ENCODE results near the gene SNAP91. TPM values are rescaled to one million over a fixed set of nuclear protein-coding genes. Genes with fewer than 3 reads are reported as not detected.
A peak's percentile ranks its signal among the peaks of the same experiment; 100 is the strongest.

Gene SNAP91
- total and polyA plus RNA-seq, 10 donors: 0.17 to 2.9 (median 1.5) TPM

DNA sequence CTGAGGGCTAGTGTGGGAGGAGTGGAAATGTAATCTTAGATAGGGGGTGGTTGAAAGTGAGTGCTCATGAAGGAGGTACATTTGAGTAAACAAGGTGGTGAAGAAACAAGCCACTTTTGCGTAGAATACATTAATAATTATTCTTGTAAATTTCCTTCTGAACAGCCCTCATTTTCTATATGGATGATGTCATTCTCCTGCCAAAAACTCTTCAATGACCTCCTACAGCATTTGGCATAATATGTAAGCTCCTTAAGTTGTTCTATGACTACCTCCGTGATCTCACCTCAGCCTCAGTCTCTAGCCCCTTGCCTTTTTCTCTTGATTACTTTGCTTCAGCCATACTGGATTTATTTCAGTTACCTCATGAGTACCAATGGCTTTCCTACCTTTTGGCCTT lies 14.0 kb upstream of the SNAP91 start:
- no peak for TF ChIP-seq POLR2AphosphoS5 (IDR thresholded peaks at IDR 0.05)
- TF ChIP-seq POLR2A (IDR thresholded peaks at IDR 0.05): no peak
- TF ChIP-seq, protein P1, sequence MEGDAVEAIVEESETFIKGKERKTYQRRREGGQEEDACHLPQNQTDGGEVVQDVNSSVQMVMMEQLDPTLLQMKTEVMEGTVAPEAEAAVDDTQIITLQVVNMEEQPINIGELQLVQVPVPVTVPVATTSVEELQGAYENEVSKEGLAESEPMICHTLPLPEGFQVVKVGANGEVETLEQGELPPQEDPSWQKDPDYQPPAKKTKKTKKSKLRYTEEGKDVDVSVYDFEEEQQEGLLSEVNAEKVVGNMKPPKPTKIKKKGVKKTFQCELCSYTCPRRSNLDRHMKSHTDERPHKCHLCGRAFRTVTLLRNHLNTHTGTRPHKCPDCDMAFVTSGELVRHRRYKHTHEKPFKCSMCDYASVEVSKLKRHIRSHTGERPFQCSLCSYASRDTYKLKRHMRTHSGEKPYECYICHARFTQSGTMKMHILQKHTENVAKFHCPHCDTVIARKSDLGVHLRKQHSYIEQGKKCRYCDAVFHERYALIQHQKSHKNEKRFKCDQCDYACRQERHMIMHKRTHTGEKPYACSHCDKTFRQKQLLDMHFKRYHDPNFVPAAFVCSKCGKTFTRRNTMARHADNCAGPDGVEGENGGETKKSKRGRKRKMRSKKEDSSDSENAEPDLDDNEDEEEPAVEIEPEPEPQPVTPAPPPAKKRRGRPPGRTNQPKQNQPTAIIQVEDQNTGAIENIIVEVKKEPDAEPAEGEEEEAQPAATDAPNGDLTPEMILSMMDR (IDR thresholded peaks at IDR 0.05 in 8 of 11, conservative IDR thresholded peaks at IDR 0.05 in 3 of 11): no peak
- no peaks in the 10 kb centered on the region for H3K9me3 ChIP-seq
- intact Hi-C loops (cut with DNase I; ENCODE audit: low total_unique reads): no loop called here
- H3K4me1 ChIP-seq: no peaks in the 10 kb centered on the region
- no peaks in the 10 kb centered on the region for H3K36me3 ChIP-seq
- WGBS, 5 donors: 86 to 95% (median 91%) methylated on average over 2 of the region's 2 CpGs
- peaks cover 0 to 7% (median 0%) of the 10 kb centered on the region in 7 donors for H3K27me3 ChIP-seq (replicated peaks in 1 of 7)
- DNase-seq: no peak
- H3K27ac ChIP-seq: no peak overlapping the region
- no peak overlapping the region for H3K4me3 ChIP-seq

DNA sequence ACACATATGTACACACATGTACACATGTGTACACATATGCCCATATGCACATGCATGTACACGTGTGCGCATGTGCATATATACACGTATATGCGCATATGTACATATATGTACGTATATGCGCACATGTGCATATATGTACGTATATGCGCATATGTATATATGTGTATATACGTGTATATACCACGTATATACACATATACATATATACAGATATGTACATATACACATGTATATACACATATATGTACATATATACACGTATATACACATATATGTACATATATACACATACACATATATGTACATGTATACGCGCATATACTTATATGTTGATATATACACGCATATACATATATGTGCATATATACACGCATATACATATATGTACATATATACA lies 8.9 kb upstream of the SNAP91 start:
- Histone ChIP-seq H3K36me3 (no peaks in the 10 kb centered on the region), H3K27me3 (replicated peaks in 1 of 7) (peaks cover 0 to 7% (median 0%) of the 10 kb centered on the region in 7 donors), H3K27ac (no peak overlapping the region), H3K4me3 (no peak overlapping the region), H3K9me3 (peaks cover 0 to under 1% (median 0%) of the 10 kb centered on the region in 8 donors), H3K4me1 (no peaks in the 10 kb centered on the region)
- 78 to 83% (median 80%) methylated on average over 15 of the region's 15 CpGs for WGBS, 5 donors
- TF ChIP-seq POLR2A (IDR thresholded peaks at IDR 0.05) (no peak), POLR2AphosphoS5 (IDR thresholded peaks at IDR 0.05) (no peak)
- TF ChIP-seq, protein P1 (IDR thresholded peaks at IDR 0.05 in 8 of 11, conservative IDR thresholded peaks at IDR 0.05 in 3 of 11): no peak
- no peak for DNase-seq
- intact Hi-C loops (cut with DNase I; ENCODE audit: low total_unique reads): no loop called here

DNA sequence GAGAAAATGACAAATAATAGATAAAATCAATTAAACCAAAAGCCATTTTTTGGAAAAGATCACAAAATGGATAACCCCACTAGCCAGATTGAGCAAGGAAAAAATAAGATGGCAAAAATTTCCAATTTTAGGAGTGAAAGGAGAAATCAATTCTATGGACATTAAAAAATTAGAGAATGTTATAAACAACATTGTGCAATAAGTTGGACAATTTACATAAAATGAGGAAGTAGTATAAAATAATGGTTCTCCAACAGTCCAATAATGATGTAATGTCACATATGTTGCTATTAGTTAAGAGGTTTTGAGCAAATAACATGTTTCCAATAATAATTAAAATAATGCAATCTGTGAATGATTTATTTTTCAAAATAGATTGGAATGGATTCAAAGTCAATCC lies 3.1 kb upstream of the SNAP91 start:
- no peak for TF ChIP-seq POLR2AphosphoS5 (IDR thresholded peaks at IDR 0.05)
- no peak for TF ChIP-seq POLR2A (IDR thresholded peaks at IDR 0.05)
- TF ChIP-seq, protein P1 (IDR thresholded peaks at IDR 0.05 in 8 of 11, conservative IDR thresholded peaks at IDR 0.05 in 3 of 11): no peak
- Histone ChIP-seq H3K27ac (no peak overlapping the region), H3K27me3 (replicated peaks in 1 of 7) (peaks cover 0 to 46% (median 29%) of the 10 kb centered on the region in 7 donors), H3K4me3 (no peak overlapping the region), H3K4me1 (peaks cover 0 to 19% (median 11%) of the 10 kb centered on the region in 6 donors), H3K9me3 (peaks cover 0 to 31% (median 20%) of the 10 kb centered on the region in 8 donors), H3K36me3 (no peaks in the 10 kb centered on the region)
- intact Hi-C loops (cut with DNase I; ENCODE audit: low total_unique reads): no loop called here
- no peak for DNase-seq

DNA sequence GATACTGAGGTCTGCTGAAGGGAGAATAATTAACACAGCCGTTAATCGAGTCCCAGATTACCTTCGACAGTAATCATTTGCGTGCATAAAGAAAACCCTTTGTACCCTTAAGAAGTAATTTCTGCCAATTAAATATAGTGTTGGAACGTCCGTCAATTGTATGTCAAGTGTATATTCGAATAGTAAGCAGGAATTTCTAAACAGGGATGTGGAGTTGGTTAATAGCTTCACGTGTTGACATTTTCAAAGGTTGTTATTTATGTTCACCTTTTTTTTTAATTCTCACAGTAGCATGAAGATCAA lies 798 bp upstream of the SNAP91 start:
- TF ChIP-seq, protein P1 (IDR thresholded peaks at IDR 0.05 in 8 of 11, conservative IDR thresholded peaks at IDR 0.05 in 3 of 11): no peak
- no peak for TF ChIP-seq POLR2A (IDR thresholded peaks at IDR 0.05)
- no peak for TF ChIP-seq POLR2AphosphoS5 (IDR thresholded peaks at IDR 0.05)
- peaks cover 0 to 19% (median 11%) of the 10 kb centered on the region in 6 donors for H3K4me1 ChIP-seq
- no peaks in the 10 kb centered on the region for H3K36me3 ChIP-seq
- WGBS, 5 donors: 33 to 54% (median 36%) methylated on average over 8 of the region's 8 CpGs
- no peak overlapping the region for H3K27ac ChIP-seq
- peaks cover 0 to 63% (median 30%) of the 10 kb centered on the region in 7 donors for H3K27me3 ChIP-seq (replicated peaks in 1 of 7)
- H3K9me3 ChIP-seq: peaks cover 0 to 31% (median 20%) of the 10 kb centered on the region in 8 donors
- intact Hi-C loops (cut with DNase I; ENCODE audit: low total_unique reads): no loop called here
- no peak for DNase-seq
- H3K4me3 ChIP-seq: peak overlapping the region in 1 of 8 donors; percentile 61

Data from spleen (tissue), 11 donors.